NT2/D1 (cell line): ENCODE data around the gene MRPS34.

ENCODE experiments used
- SUZ12 ChIP-seq: IDR thresholded peaks from 2 replicates; pipeline ENCODE4 v1.6.1; 2011; ENCODE audit not compliant: insufficient read length, insufficient read depth; ENCODE audit errors: extremely low read depth
- YY1 ChIP-seq: IDR thresholded peaks from 2 replicates; pipeline ENCODE4 v1.6.1; 2011; ENCODE audit not compliant: insufficient read length, insufficient read depth
- ZNF274 ChIP-seq: IDR thresholded peaks from 2 replicates; pipeline ENCODE4 v1.6.1; 2011; ENCODE audit warnings: mild to moderate bottlenecking, low read depth, low read length

GRCh38 chr16:1782408-1783264 lies 9.7 kb upstream of the MRPS34 start, which contains the start of the genes NUBP2 and SPSB3:
- TF ChIP-seq SUZ12 (no peak), YY1 (no peak), ZNF274 (no peak)
